Adrenal gland (tissue), 5 donors: Measurements from ENCODE around the gene UPK1B.

Experiments used
- POLR2A ChIP-seq, 2 donors: fragments of 450-650 bp; IDR thresholded peaks; one replicate each; pipeline ENCODE4 v1.6.1; 2017; ENCODE audit warnings: antibody characterized with exemption in 2 of 2, mild to moderate bottlenecking in 2 of 2, moderate library complexity in 1 of 2
- TF ChIP-seq, protein P1 (sequence below), 6 experiments: fragments of 450-650 bp in 4 of 6; fragments of 200-600 bp in 2 of 6; sonication (generic) in 1 of 6; IDR thresholded peaks; 1 replicate in 5 of 6; 2 replicates in 1 of 6; pipeline versions ENCODE4 v1.5.1 to v1.8.0; 2016 to 2021; ENCODE audit warnings: antibody characterized with exemption in 6 of 6, mild to moderate bottlenecking in 2 of 6, moderate library complexity in 1 of 6
- donor health status: DM: no; HTN: no; CAD: no.

DNA sequence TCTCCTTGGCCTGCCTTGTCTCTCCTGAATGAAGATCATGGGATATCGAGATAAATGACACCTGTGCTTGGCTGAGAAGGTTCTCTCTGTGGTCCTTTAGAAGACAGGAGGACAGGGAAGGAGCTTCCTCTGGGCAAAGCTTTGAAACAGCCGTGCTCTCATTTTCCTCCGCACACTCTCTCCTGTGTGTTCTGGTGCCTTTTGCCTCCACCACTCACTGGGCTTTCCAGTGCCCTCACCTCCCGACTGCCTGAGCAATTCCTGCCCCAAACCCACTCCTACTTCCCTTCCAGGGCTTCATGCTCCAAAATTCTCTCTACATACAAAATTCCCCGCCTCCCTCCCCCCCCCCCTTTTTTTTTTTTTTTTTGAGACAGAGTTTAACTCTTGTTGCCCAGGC, 32.3 kb downstream of the UPK1B start:
- TF ChIP-seq POLR2A (IDR thresholded peaks at IDR 0.05), result no peak
- TF ChIP-seq, protein P1, sequence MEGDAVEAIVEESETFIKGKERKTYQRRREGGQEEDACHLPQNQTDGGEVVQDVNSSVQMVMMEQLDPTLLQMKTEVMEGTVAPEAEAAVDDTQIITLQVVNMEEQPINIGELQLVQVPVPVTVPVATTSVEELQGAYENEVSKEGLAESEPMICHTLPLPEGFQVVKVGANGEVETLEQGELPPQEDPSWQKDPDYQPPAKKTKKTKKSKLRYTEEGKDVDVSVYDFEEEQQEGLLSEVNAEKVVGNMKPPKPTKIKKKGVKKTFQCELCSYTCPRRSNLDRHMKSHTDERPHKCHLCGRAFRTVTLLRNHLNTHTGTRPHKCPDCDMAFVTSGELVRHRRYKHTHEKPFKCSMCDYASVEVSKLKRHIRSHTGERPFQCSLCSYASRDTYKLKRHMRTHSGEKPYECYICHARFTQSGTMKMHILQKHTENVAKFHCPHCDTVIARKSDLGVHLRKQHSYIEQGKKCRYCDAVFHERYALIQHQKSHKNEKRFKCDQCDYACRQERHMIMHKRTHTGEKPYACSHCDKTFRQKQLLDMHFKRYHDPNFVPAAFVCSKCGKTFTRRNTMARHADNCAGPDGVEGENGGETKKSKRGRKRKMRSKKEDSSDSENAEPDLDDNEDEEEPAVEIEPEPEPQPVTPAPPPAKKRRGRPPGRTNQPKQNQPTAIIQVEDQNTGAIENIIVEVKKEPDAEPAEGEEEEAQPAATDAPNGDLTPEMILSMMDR (IDR thresholded peaks at IDR 0.05), result no peak
